GM21576 (cell line): ENCODE results near the gene INTS15.

Experiments
- ATAC-seq: cut with Tn5 transposase; IDR thresholded peaks from one replicate; pipeline ENCODE4 v1.9.1; 2021; ENCODE audit warnings: mild to moderate bottlenecking, moderate library complexity; ENCODE audit not compliant: unreplicated experiment

The INTS15 gene

GRCh38 chr7:6655636-6656385 lies 66.0 kb downstream of the INTS15 start:
- no peak for ATAC-seq

- no peak for ATAC-seq
Observed at GRCh38 chr7:6656413-6656812, 66.6 kb downstream of the INTS15 start.
